Lower lobe of right lung (tissue), 2 donors: ENCODE results near the gene RNF20. TPM values are rescaled to one million over a fixed set of nuclear protein-coding genes. Genes with fewer than 3 reads are reported as not detected.

ENCODE experiments used
- ATAC-seq, 2 donors: fragments of 200-7000 bp; cut with Tn5 transposase; one replicate each; pipeline ENCODE4 v1.9.1; 2020 to 2022; ENCODE audit warnings: mild to moderate bottlenecking in 2 of 2, moderate library complexity in 2 of 2
- DNase-seq: peaks from one replicate; pipeline ENCODE4 v3.0.0-alpha.2; 2020
- H3K27ac ChIP-seq: fragments of 200-600 bp; one replicate; pipeline ENCODE4 v1.8.0; 2022
- H3K27me3 ChIP-seq: fragments of 200-600 bp; one replicate; pipeline ENCODE4 v1.8.0; 2022; ENCODE audit warnings: low read depth
- H3K36me3 ChIP-seq: fragments of 200-600 bp; one replicate; pipeline ENCODE4 v1.8.0; 2022; ENCODE audit warnings: mild to moderate bottlenecking
- H3K4me1 ChIP-seq: fragments of 200-600 bp; one replicate; pipeline ENCODE4 v1.8.0; 2022
- H3K4me3 ChIP-seq: fragments of 200-600 bp; one replicate; pipeline ENCODE4 v1.8.0; 2022; ENCODE audit warnings: mild to moderate bottlenecking
- H3K9me3 ChIP-seq: fragments of 200-600 bp; one replicate; pipeline ENCODE4 v1.8.0; 2022
- intact Hi-C: fragments of 100-400 bp; cut with DNase I; formaldehyde crosslinking; loops from one replicate; pipeline ENCODE4 v1.11.0; 2022
- total RNA-seq: library from RNA; stranded (reverse); fragmentation: NEBNext Ultra II Directional; extraction: Animal tissue kit (Norgen Biotek cat#: 25700); gene quantifications from one replicate; pipeline ENCODE4 v1.2.1, GENCODE V29; 2021
- TF ChIP-seq, protein P1 (sequence below): fragments of 200-600 bp; IDR thresholded peaks from one replicate; pipeline ENCODE4 v1.8.0; 2022; ENCODE audit warnings: antibody characterized with exemption, mild to moderate bottlenecking
- donor health status: DM: no; HTN: yes; CAD: no; lungs with severe emphysema.

Gene RNF20
- total RNA-seq, 1 donor from 2014 or later: 50.7 TPM

DNA sequence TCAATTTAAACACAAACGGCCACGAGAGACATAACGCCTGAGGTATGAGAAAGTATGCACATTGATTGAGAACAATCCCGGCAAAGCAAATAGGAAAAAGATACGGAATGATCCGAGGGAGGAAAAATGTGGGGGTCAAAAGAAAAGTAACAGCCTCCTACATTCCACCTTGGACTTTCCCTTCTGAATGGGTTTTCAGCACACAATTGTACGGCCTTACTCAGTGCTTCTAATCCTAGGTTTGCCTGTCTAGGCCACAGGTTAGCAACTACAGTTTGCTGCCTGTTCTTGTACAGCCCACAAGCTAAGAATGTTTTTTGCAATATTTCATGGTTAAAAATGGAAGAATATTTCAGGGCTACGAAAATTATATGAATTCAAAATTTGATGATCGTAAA is 46.2 kb upstream of the RNF20 start:
- intact Hi-C loops: no loop called here
- Histone ChIP-seq H3K4me1 (peaks cover 7% of the 10 kb centered on the region), H3K27ac (peak overlapping the region; percentile 86), H3K4me3 (peak overlapping the region; percentile 63), H3K27me3 (peaks cover 15% of the 10 kb centered on the region), H3K9me3 (no peaks in the 10 kb centered on the region), H3K36me3 (no peaks in the 10 kb centered on the region)
- DNase-seq (no peak), ATAC-seq (no peak)
- TF ChIP-seq, protein P1, sequence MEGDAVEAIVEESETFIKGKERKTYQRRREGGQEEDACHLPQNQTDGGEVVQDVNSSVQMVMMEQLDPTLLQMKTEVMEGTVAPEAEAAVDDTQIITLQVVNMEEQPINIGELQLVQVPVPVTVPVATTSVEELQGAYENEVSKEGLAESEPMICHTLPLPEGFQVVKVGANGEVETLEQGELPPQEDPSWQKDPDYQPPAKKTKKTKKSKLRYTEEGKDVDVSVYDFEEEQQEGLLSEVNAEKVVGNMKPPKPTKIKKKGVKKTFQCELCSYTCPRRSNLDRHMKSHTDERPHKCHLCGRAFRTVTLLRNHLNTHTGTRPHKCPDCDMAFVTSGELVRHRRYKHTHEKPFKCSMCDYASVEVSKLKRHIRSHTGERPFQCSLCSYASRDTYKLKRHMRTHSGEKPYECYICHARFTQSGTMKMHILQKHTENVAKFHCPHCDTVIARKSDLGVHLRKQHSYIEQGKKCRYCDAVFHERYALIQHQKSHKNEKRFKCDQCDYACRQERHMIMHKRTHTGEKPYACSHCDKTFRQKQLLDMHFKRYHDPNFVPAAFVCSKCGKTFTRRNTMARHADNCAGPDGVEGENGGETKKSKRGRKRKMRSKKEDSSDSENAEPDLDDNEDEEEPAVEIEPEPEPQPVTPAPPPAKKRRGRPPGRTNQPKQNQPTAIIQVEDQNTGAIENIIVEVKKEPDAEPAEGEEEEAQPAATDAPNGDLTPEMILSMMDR: no peak

DNA sequence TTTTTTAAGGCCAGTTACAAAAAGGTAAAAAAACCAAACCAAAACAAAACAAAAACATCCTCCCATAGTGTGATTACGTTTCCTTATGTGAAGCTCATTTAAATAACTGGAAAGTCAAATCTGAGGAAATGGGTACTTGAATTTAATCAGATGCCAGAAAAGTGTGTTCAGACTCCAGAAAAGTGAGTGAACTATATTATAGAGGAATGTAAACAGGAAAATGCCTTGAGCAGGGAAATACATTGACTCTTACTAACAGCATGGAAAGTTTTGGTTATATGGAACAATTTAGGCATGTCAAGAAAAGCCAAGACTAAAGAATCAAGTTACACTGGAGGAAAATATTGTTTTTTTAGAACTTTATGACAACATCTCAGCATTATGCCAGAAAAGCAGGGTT is 37.8 kb upstream of the RNF20 start:
- TF ChIP-seq, protein P1: no peak
- intact Hi-C loops: no loop called here
- no peak overlapping the region for H3K4me3 ChIP-seq
- H3K9me3 ChIP-seq: no peaks in the 10 kb centered on the region
- H3K27ac ChIP-seq: no peak overlapping the region
- DNase-seq (no peak), ATAC-seq (no peak)
- H3K4me1 ChIP-seq: no peaks in the 10 kb centered on the region
- H3K36me3 ChIP-seq: no peaks in the 10 kb centered on the region
- H3K27me3 ChIP-seq: no peaks in the 10 kb centered on the region

DNA sequence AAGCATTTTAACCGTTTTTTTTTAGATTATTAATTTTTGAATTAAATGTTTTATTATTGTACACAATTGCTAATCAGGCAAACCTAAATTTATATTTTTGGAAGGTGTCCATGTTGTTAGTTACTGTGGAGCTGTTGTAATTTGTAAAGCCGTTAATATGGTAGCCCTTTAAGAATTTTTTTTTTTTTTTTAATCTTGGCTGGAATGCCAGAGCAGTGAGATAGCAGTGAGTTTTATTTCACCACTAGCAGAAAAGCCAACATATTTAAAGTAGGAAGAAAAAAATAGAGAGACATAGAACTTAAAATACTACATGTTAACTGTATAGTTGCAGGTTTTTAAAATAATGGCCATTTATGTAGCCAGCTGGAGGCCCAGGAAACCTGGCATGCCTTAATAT is 35.3 kb upstream of the RNF20 start:
- DNase-seq (no peak), ATAC-seq (no peak)
- no peak overlapping the region for H3K27ac ChIP-seq
- no peaks in the 10 kb centered on the region for H3K36me3 ChIP-seq
- H3K4me1 ChIP-seq: no peaks in the 10 kb centered on the region
- no peaks in the 10 kb centered on the region for H3K9me3 ChIP-seq
- TF ChIP-seq, protein P1: no peak
- intact Hi-C loops: no loop called here
- H3K27me3 ChIP-seq: no peaks in the 10 kb centered on the region
- H3K4me3 ChIP-seq: no peak overlapping the region

DNA sequence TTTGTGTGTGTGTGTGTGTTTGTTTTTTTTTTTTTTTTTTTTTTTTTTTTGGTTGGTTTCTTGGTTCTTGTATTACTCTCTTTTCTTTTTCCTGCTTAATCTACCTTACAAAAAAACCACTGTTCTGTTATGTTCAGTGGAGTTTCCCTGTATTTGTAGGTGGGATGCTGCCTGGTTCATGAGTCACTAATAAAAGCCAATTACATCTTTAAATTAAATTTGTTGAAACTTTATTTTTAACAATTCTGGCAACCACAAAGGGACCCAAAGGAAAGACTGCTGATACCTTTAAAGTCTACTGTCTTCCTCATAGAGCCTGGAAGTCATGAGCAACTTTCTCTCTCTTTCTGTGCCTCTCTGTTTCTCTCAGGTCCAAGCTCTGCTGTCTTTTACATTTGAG is 29.5 kb upstream of the RNF20 start:
- Histone ChIP-seq H3K27me3 (no peaks in the 10 kb centered on the region), H3K36me3 (no peaks in the 10 kb centered on the region), H3K27ac (no peak overlapping the region), H3K4me3 (no peak overlapping the region), H3K9me3 (no peaks in the 10 kb centered on the region), H3K4me1 (no peaks in the 10 kb centered on the region)
- no peak for ATAC-seq
- TF ChIP-seq, protein P1: no peak
- intact Hi-C loops: no loop called here
- no peak for DNase-seq

DNA sequence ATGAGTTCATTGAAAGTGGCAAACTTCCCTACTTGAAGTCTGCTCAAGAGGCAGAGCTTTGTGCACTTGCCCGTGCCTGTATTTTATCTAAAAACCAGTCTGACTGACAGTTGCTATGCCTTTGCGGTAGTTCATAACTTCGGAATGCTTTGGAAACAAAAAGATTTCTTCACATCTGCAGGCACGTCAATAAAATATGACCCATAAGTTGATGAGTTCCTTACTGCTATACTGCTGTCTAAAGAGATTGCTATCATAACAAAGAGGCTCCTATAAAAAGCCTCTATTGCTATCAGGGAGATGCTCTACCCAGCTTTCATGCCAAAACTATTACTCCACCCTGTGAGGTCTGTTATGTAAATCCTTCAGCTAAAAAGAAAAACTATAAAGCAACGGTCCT is 25.4 kb upstream of the RNF20 start:
- no peaks in the 10 kb centered on the region for H3K27me3 ChIP-seq
- TF ChIP-seq, protein P1: no peak
- no peaks in the 10 kb centered on the region for H3K36me3 ChIP-seq
- intact Hi-C loops: no loop called here
- H3K4me3 ChIP-seq: no peak overlapping the region
- H3K9me3 ChIP-seq: no peaks in the 10 kb centered on the region
- ATAC-seq (peak in 1 of 2 donors; percentile 31), DNase-seq (no peak)
- no peaks in the 10 kb centered on the region for H3K4me1 ChIP-seq
- H3K27ac ChIP-seq: no peak overlapping the region

DNA sequence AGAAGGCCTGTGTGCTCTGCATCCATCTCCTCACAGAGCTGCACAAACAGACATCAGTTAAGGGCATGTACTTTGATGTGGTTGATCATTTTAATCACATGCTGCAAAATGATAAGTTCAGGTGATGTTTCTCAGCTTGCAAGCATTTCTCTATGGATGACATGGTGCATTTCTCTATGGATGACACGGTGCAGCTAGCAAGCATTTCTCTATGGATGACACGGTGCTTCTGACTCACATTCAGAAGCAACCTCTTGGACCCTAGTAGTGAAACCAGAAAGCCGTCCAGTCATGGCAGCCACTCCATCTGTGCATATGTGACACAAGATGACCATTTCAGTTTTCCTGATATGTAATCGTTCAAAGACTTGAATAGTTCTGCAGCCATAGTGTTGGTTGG is 24.1 kb upstream of the RNF20 start:
- Histone ChIP-seq H3K27ac (no peak overlapping the region), H3K4me3 (no peak overlapping the region), H3K4me1 (peaks cover 9% of the 10 kb centered on the region), H3K9me3 (no peaks in the 10 kb centered on the region), H3K27me3 (no peaks in the 10 kb centered on the region), H3K36me3 (no peaks in the 10 kb centered on the region)
- ATAC-seq: no peak
- intact Hi-C loops: no loop called here
- no peak for DNase-seq
- TF ChIP-seq, protein P1: no peak
